SK-N-MC (cell line): ENCODE results near the gene CTU2.

Source experiments
- EZH2 ChIP-seq: fragments of 200-600 bp; sonication (generic); IDR thresholded peaks from one replicate; pipeline ENCODE4 v1.6.1; 2017; ENCODE audit warnings: antibody characterized with exemption
- POLR2AphosphoS5 ChIP-seq: IDR thresholded peaks from 2 replicates; pipeline ENCODE4 v1.6.1; 2012; ENCODE audit warnings: mild to moderate bottlenecking, low read depth, low read length, borderline replicate concordance

DNA sequence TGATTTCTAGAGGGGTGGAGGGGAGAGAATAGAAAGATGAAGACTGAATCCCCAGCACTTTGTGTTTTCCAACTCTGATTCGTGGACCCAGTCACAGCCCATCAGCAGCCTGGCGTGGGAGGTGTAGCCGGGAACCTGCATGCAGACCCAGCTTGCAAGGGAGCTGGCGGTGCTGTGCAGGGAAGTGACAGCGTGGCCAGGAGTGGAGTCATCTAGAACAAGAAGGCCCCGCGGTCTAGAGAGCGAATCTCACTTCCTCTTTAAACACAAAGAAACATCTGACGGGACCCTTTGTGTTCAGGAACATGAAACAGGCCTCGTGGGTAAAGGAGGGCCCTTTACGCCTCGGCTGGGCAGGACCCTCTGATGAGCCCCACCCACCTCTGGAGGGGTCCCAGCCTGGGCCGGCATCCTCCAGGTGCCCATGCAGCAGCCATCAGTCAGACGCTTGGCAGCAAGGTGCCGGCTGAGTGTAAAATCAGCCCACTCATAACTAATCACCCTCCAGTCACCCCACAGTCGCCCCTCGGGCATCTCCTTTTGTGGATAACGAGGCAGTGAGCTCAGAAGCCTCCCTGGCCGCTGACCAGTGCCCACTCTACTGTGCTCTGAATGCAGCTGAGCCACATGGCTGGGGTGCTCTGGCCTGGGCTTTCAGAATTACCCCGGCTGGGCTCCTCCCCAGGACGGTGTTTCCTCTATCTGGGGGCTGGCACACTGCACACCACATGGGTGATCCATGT is 24.4 kb upstream of the CTU2 start:
- TF ChIP-seq POLR2AphosphoS5 (no peak), EZH2 (no peak)
